Measurements from ENCODE around the gene ESYT3.

ESYT3 gene

GRCh38 chr3:138437281-138437680 lies 2.9 kb downstream of the ESYT3 start:
- no peak for TF ChIP-seq CTCF (IDR thresholded peaks at IDR 0.05; ENCODE audit: unreplicated experiment in 3 of 3)
- Mint-ChIP-seq H3K4me1 (peaks cover 9% of the 10 kb centered on the region), H3K27ac (no peak overlapping the region), H3K36me3 (ENCODE audit: low read depth) (no peaks in the 10 kb centered on the region), H3K27me3 (ENCODE audit: low read depth) (peaks cover 86% of the 10 kb centered on the region), H3K4me3 (no peak overlapping the region), H3K9me3 (no peaks in the 10 kb centered on the region)

GRCh38 chr3:138438896-138439295 lies 4.5 kb downstream of the ESYT3 start:
- Mint-ChIP-seq H3K27me3 (ENCODE audit: low read depth) (peaks cover 74% of the 10 kb centered on the region), H3K27ac (no peak overlapping the region), H3K36me3 (ENCODE audit: low read depth) (no peaks in the 10 kb centered on the region), H3K4me1 (peaks cover 23% of the 10 kb centered on the region), H3K4me3 (no peak overlapping the region), H3K9me3 (no peaks in the 10 kb centered on the region)
- TF ChIP-seq CTCF (IDR thresholded peaks at IDR 0.05; ENCODE audit: unreplicated experiment in 3 of 3), result no peak

GRCh38 chr3:138439646-138440045 lies 5.2 kb downstream of the ESYT3 start:
- no peak overlapping the region for H3K4me3 Mint-ChIP-seq
- no peak overlapping the region for H3K27ac Mint-ChIP-seq
- no peaks in the 10 kb centered on the region for H3K9me3 Mint-ChIP-seq
- peaks cover 66% of the 10 kb centered on the region for H3K27me3 Mint-ChIP-seq (ENCODE audit: low read depth)
- no peak for TF ChIP-seq CTCF (IDR thresholded peaks at IDR 0.05; ENCODE audit: unreplicated experiment in 3 of 3)
- no peaks in the 10 kb centered on the region for H3K36me3 Mint-ChIP-seq (ENCODE audit: low read depth)
- peaks cover 27% of the 10 kb centered on the region for H3K4me1 Mint-ChIP-seq

GRCh38 chr3:138440121-138440521 lies 5.7 kb downstream of the ESYT3 start:
- TF ChIP-seq CTCF (IDR thresholded peaks at IDR 0.05; ENCODE audit: unreplicated experiment in 3 of 3), result no peak
- Mint-ChIP-seq H3K27me3 (ENCODE audit: low read depth) (peaks cover 62% of the 10 kb centered on the region), H3K4me1 (peaks cover 27% of the 10 kb centered on the region), H3K27ac (no peak overlapping the region), H3K9me3 (no peaks in the 10 kb centered on the region), H3K4me3 (no peak overlapping the region), H3K36me3 (ENCODE audit: low read depth) (no peaks in the 10 kb centered on the region)

- Mint-ChIP-seq H3K4me3 (no peak overlapping the region), H3K27me3 (ENCODE audit: low read depth) (peaks cover 60% of the 10 kb centered on the region), H3K9me3 (no peaks in the 10 kb centered on the region), H3K27ac (no peak overlapping the region), H3K4me1 (peaks cover 27% of the 10 kb centered on the region), H3K36me3 (ENCODE audit: low read depth) (no peaks in the 10 kb centered on the region)
- TF ChIP-seq CTCF (IDR thresholded peaks at IDR 0.05; ENCODE audit: unreplicated experiment in 3 of 3), result no peak
Observed at GRCh38 chr3:138440596-138440995, 6.2 kb downstream of the ESYT3 start.

GRCh38 chr3:138441256-138441655 lies 6.8 kb downstream of the ESYT3 start:
- Mint-ChIP-seq H3K27me3 (ENCODE audit: low read depth) (peaks cover 56% of the 10 kb centered on the region), H3K4me3 (no peak overlapping the region), H3K4me1 (peaks cover 23% of the 10 kb centered on the region), H3K9me3 (no peaks in the 10 kb centered on the region), H3K36me3 (ENCODE audit: low read depth) (no peaks in the 10 kb centered on the region), H3K27ac (no peak overlapping the region)
- no peak for TF ChIP-seq CTCF (IDR thresholded peaks at IDR 0.05; ENCODE audit: unreplicated experiment in 3 of 3)
